IPS-11a (cell line): Measurements from ENCODE around the gene C11orf58.

ENCODE experiments used
- H3K4me3 ChIP-seq: one replicate; pipeline ENCODE4 v1.5.1; 2013; ENCODE audit warnings: low read depth, low read length, control low read depth

The C11orf58 gene

DNA sequence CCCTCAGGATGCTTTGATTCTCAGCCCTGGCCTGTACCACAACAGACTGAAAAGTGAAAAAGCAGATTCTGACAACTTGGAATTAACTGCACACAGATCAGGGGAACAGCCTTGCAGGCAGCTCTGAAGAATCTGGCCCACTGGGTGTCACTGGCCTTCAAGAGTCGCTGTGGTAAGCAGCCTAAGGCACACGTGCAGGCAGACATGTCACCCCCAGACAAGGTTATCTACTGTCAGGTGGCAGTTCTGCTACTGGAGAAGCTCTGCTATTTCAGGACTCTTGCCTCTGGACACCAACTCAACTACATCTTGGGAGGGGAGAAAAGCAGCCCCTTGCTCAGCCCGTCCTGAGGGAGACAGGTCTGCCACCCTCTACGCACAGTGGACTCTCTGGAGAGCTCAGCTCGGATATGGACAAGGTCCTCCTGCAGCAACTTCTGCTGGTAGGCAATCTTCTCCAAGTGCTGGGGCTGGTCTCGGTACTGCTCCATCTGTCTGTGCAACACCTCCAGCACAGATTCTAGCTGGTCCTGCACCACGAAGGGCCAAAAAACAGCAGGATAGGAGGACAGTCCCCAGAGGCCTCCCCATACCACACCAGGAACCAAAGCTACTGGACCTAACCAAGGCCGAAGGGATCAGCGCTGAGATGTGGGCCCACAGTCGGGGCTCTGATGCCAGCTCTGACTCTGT, 63.0 kb downstream of the C11orf58 start:
- H3K4me3 ChIP-seq: no peak overlapping the region

DNA sequence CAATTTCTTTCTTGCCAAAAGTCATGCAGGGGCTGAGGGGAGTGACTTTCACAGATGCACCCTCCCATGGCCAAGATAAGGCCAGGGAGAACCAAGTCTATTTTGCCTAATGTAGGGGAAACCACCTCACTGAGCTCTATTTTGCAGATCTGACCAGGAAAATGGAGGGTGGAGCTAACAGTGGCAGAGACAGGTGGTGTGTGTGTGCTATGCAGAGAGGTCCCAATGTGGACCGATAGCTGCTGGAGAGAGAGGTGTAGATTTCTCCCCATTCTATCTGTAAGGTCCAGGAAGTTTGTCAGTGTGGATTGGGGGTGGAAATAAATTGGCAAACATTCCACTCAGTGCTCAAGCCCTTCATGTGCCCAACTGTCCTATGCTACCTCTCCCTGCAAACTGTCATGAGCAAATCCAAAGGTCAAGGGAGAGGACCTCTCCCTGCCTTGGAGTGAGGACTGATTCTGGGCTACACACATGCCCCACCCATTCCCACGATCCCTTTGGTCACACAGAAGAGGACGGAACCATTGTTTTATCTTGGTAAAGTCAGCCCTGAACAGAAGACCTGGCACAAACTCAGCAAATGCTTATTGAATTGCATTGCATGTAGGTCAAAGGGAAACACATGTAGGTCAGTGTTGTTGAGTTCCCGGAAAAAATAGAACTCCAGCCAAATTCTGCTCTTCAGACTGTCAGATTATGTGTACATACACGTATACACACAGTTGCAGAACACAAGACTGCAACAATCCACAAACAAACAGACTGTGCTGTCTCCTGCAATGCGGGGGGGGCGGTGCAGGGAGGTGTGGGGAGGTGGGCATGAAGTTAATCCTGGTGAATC, 65.9 kb downstream of the C11orf58 start:
- no peak overlapping the region for H3K4me3 ChIP-seq

DNA sequence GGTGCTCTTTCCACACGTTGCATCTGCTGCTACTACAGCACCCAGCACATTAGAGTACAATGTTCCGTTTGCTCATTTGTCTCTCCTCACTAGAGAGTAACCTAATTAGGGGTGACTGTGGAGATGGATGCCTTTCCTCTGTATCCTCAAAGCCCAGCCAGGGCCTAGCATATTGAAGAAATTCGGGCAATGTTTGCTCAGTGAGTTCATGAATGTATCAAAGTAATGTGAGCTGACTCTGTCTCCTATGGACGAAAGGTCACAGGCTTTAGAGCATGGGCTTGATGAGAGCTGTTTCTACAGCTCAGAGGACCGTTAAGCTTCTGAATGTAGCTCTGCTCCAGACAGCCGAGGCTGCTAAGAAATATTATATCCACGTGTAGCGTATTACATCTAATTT, 67.5 kb downstream of the C11orf58 start:
- H3K4me3 ChIP-seq: no peak overlapping the region

DNA sequence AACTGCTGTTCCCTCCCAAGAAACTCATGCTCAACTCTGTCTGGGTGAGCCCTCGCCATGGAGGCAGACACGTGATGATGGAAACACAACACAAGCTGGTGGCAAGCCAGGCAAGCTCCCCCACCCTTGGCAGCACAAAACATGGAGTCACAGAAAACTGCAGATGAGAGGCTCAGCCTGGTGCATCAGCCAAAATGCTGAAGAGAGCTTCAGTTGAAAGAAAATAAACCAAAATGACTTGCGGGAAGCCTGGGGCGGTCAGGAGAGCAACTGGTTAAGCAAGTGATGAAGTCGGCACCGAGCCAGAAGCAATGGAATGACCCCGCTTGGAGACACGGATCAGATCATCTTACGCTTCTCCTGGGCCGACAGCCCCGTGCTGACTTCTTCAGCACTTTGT, 68.3 kb downstream of the C11orf58 start:
- no peak overlapping the region for H3K4me3 ChIP-seq

DNA sequence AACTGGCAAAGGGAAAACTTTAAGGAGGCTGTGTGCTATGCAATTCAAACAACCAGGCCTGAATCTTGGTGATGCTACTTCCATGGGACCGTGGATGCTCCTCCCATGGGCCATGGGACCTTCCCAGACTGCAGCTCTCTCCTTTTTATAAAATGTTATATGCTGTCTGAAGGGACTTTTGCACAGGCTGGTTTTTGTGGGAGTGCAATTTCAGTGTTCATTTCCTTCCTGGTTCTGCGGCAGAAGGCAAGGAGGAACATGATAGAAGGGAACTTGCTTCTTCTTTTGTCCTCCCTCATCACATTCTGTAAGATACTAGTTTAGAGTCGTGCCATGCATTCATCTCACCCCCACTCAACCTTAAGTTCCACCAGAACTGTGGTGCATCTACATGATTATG, 68.9 kb downstream of the C11orf58 start:
- no peak overlapping the region for H3K4me3 ChIP-seq
